Panc1 (cell line): ENCODE results near the gene EXT2. TPM values are rescaled to one million over a fixed set of nuclear protein-coding genes. Genes with fewer than 3 reads are reported as not detected.

Experiments
- ATAC-seq: fragments of 200-7000 bp; cut with Tn5 transposase; 2 replicates; pipeline ENCODE4 v1.9.1; 2020; ENCODE audit warnings: mild to moderate bottlenecking, moderate library complexity
- BruUV-seq: library from RNA; stranded (reverse); fragments of 400-500 nt; replicated peaks from 2 replicates; lab custom pipeline; 2021; lab: Mats Ljungman, UMichigan
- CTCF ChIA-PET: fragments of 300-600 bp; sonication (Branson Sonifier 250); formaldehyde crosslinking; loops from one replicate; lab custom pipeline; 2022; ENCODE audit warnings: antibody characterized with exemption; lab: Charles Lee
- POLR2A ChIA-PET: fragments of 300-600 bp; sonication (Branson Sonifier 250); formaldehyde crosslinking; loops from one replicate; lab custom pipeline; 2022; ENCODE audit warnings: antibody characterized with exemption; lab: Charles Lee
- DNase-seq: peaks from one replicate; pipeline ENCODE4 v3.0.0-alpha.2; 2010; ENCODE audit warnings: low read depth, low spot score
- H3K27ac ChIP-seq: 2 replicates; pipeline ENCODE4 v1.5.1; 2011; ENCODE audit warnings: mild to moderate bottlenecking, low read length, inconsistent platforms
- H3K27me3 ChIP-seq: fragments of 200-500 bp; sonication (Bioruptor generic); 2 replicates; pipeline ENCODE4 v1.6.0; 2014; ENCODE audit warnings: low read length, inconsistent platforms; ENCODE audit not compliant: control insufficient read depth, insufficient read depth
- H3K36me3 ChIP-seq: fragments of 200-500 bp; sonication (Bioruptor generic); 2 replicates; pipeline ENCODE4 v1.5.1; 2014; ENCODE audit warnings: inconsistent platforms, mild to moderate bottlenecking, low read length, moderate library complexity; ENCODE audit not compliant: control insufficient read depth, insufficient read depth
- H3K4me1 ChIP-seq: 2 replicates; pipeline ENCODE4 v1.5.1; 2011; ENCODE audit warnings: inconsistent platforms, mild to moderate bottlenecking, low read length, moderate library complexity; ENCODE audit not compliant: control insufficient read depth, insufficient read depth
- H3K4me3 ChIP-seq, 2 experiments: 2 replicates each; pipeline ENCODE4 v1.5.1; 2011 to 2012; ENCODE audit warnings: low read depth in 2 of 2, low read length in 2 of 2, mild to moderate bottlenecking in 2 of 2, inconsistent platforms in 1 of 2, moderate library complexity in 1 of 2
- H3K9me3 ChIP-seq: fragments of 200-500 bp; sonication (Bioruptor generic); 2 replicates; pipeline ENCODE4 v1.5.1; 2014; ENCODE audit warnings: low read depth, mild to moderate bottlenecking, inconsistent platforms, low read length, moderate library complexity; ENCODE audit not compliant: control insufficient read depth, insufficient read depth
- POLR2AphosphoS5 ChIP-seq: IDR thresholded peaks from 2 replicates; pipeline ENCODE4 v1.6.1; 2012; ENCODE audit warnings: mild to moderate bottlenecking, low read depth, low read length, moderate library complexity
- SIN3A ChIP-seq: IDR thresholded peaks from 2 replicates; pipeline ENCODE4 v1.6.1; 2012; ENCODE audit warnings: low read depth, mild to moderate bottlenecking, low read length, moderate library complexity, borderline replicate concordance; ENCODE audit not compliant: insufficient read depth
- TCF7L2 ChIP-seq: IDR thresholded peaks from 2 replicates; pipeline ENCODE4 v1.6.1; 2011; ENCODE audit warnings: mild to moderate bottlenecking, low read depth, low read length, inconsistent platforms
- in situ Hi-C: cut with HindIII; loops from 2 replicates; pipeline ENCODE4 v1.10.0; 2016; ENCODE audit warnings: low sequenced_read_pairs, low pct_unique_long_range_greater_than_20kb
- intact Hi-C: fragments of 100-400 bp; cut with micrococcal nuclease; formaldehyde crosslinking; loops from one replicate; pipeline ENCODE4 v1.10.0; 2022; ENCODE audit not compliant: unreplicated experiment
- total RNA-seq: library from RNA; stranded (reverse); gene quantifications from one replicate; pipeline ENCODE4 v1.2.1, GENCODE V29; 2021; ENCODE audit not compliant: unreplicated experiment
- TF ChIP-seq, protein P1 (sequence below): fragments of 450-650 bp; IDR thresholded peaks from 2 replicates; pipeline ENCODE4 v1.5.1; 2017; ENCODE audit warnings: mild to moderate bottlenecking
- TF ChIP-seq, protein P2 (sequence below), 2 experiments: IDR thresholded peaks; 2 replicates each; pipeline ENCODE4 v1.6.1; 2011 to 2012; ENCODE audit warnings: low read depth in 2 of 2, control low read depth in 1 of 2, low read length in 1 of 2, mild to moderate bottlenecking in 1 of 2, moderate library complexity in 1 of 2; ENCODE audit not compliant: insufficient read depth in 1 of 2

Gene EXT2
- total RNA-seq, 1 experiment from 2014 or later: 57.5 TPM

GRCh38 chr11:44159848-44160721, 64.6 kb downstream of the EXT2 start:
- intact Hi-C loops (no loop called here), in situ Hi-C loops (no loop called here)
- Histone ChIP-seq H3K4me3 (no peak overlapping the region), H3K36me3 (no peaks in the 10 kb centered on the region), H3K9me3 (no peaks in the 10 kb centered on the region), H3K27me3 (no peaks in the 10 kb centered on the region), H3K27ac (no peak overlapping the region), H3K4me1 (no peaks in the 10 kb centered on the region)
- DNase-seq (no peak), ATAC-seq (no peak)
- CTCF ChIA-PET: no interaction called here
- POLR2A ChIA-PET: no interaction called here
- no TSS peak for BruUV-seq
- TF ChIP-seq SIN3A (no peak), TCF7L2 (no peak), POLR2AphosphoS5 (no peak)
- TF ChIP-seq, protein P1, sequence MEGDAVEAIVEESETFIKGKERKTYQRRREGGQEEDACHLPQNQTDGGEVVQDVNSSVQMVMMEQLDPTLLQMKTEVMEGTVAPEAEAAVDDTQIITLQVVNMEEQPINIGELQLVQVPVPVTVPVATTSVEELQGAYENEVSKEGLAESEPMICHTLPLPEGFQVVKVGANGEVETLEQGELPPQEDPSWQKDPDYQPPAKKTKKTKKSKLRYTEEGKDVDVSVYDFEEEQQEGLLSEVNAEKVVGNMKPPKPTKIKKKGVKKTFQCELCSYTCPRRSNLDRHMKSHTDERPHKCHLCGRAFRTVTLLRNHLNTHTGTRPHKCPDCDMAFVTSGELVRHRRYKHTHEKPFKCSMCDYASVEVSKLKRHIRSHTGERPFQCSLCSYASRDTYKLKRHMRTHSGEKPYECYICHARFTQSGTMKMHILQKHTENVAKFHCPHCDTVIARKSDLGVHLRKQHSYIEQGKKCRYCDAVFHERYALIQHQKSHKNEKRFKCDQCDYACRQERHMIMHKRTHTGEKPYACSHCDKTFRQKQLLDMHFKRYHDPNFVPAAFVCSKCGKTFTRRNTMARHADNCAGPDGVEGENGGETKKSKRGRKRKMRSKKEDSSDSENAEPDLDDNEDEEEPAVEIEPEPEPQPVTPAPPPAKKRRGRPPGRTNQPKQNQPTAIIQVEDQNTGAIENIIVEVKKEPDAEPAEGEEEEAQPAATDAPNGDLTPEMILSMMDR: no peak
- TF ChIP-seq, protein P2, sequence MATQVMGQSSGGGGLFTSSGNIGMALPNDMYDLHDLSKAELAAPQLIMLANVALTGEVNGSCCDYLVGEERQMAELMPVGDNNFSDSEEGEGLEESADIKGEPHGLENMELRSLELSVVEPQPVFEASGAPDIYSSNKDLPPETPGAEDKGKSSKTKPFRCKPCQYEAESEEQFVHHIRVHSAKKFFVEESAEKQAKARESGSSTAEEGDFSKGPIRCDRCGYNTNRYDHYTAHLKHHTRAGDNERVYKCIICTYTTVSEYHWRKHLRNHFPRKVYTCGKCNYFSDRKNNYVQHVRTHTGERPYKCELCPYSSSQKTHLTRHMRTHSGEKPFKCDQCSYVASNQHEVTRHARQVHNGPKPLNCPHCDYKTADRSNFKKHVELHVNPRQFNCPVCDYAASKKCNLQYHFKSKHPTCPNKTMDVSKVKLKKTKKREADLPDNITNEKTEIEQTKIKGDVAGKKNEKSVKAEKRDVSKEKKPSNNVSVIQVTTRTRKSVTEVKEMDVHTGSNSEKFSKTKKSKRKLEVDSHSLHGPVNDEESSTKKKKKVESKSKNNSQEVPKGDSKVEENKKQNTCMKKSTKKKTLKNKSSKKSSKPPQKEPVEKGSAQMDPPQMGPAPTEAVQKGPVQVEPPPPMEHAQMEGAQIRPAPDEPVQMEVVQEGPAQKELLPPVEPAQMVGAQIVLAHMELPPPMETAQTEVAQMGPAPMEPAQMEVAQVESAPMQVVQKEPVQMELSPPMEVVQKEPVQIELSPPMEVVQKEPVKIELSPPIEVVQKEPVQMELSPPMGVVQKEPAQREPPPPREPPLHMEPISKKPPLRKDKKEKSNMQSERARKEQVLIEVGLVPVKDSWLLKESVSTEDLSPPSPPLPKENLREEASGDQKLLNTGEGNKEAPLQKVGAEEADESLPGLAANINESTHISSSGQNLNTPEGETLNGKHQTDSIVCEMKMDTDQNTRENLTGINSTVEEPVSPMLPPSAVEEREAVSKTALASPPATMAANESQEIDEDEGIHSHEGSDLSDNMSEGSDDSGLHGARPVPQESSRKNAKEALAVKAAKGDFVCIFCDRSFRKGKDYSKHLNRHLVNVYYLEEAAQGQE (IDR thresholded peaks at IDR 0.05; ENCODE audit: insufficient read depth in 1 of 2, low read depth in 2 of 2, low read length in 1 of 2): no peak

GRCh38 chr11:44162004-44162403, 66.5 kb downstream of the EXT2 start:
- Histone ChIP-seq H3K4me3 (no peak overlapping the region), H3K36me3 (no peaks in the 10 kb centered on the region), H3K27me3 (no peaks in the 10 kb centered on the region), H3K4me1 (no peaks in the 10 kb centered on the region), H3K27ac (no peak overlapping the region), H3K9me3 (no peaks in the 10 kb centered on the region)
- in situ Hi-C loops (no loop called here), intact Hi-C loops (no loop called here)
- BruUV-seq: no TSS peak
- ATAC-seq: no peak
- POLR2A ChIA-PET: no interaction called here
- CTCF ChIA-PET: interaction anchor here (0.7 kb wide), 1 partner anchor 29 kb away, joined by 5 read pairs; no protein-coding TSS in a partner anchor
- no peak for DNase-seq
- TF ChIP-seq SIN3A (no peak), POLR2AphosphoS5 (no peak), TCF7L2 (no peak)
- TF ChIP-seq, protein P1: no peak
- TF ChIP-seq, protein P2 (IDR thresholded peaks at IDR 0.05; ENCODE audit: insufficient read depth in 1 of 2, low read depth in 2 of 2, low read length in 1 of 2): no peak
